Erythroblast (primary cell): ENCODE measurements around the gene SETMAR.

Experiments used
- GATA1 ChIP-seq: IDR thresholded peaks from 2 replicates; pipeline ENCODE4 v1.6.1; 2011; ENCODE audit warnings: low read depth, mild to moderate bottlenecking, control low read depth, low read length, moderate library complexity
- POLR2A ChIP-seq: IDR thresholded peaks from 2 replicates; pipeline ENCODE4 v1.6.1; 2011; ENCODE audit warnings: mild to moderate bottlenecking, low read length

DNA sequence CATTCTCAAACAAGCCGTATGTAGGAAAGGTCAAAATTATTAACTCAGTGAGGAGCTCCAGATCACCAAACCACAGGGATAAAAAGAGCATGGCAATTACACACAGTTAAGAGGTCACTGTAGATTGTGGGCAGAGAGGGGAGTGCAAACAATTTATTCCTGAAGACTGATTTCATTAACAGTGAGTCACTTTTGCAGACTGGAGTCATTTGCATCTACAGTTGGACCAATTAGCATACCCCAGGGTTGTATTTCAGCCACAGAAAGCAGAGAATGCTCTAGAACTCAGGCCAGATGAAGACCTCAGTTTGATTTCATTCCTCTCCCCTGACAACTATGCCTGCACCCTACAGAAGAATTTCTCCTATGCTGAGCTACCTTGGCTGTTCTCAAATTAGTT is 40.1 kb downstream of the SETMAR start:
- TF ChIP-seq POLR2A (no peak), GATA1 (no peak)
